Small intestine (tissue), 16 donors: ENCODE data around the gene TBC1D19. TPM values are rescaled to one million over a fixed set of nuclear protein-coding genes. Genes with fewer than 3 reads are reported as not detected.
"Not testable (repeated sequence)": the region's sequence is repeated elsewhere in the genome, so short reads cannot be mapped to it uniquely, and the experiment has no call there.

Source experiments
- DNase-seq, 2 donors: peaks; one replicate each; pipeline versions ENCODE4 v3.0.0 to v3.0.0-alpha.2; 2013
- FAIRE-seq: peaks from 2 replicates; lab custom pipeline; 2012; peaks lifted over from hg19 to GRCh38; lab: Jason Lieb, UNC
- H3K27ac ChIP-seq, 3 donors: one replicate each; pipeline ENCODE4 v1.5.1; 2013; ENCODE audit warnings: low read length in 2 of 3, mild to moderate bottlenecking in 2 of 3, control low read depth in 1 of 3, inconsistent platforms in 1 of 3, low read depth in 1 of 3, moderate library complexity in 1 of 3
- H3K27me3 ChIP-seq, 3 donors: one replicate each; pipeline ENCODE4 v1.6.1; 2013; ENCODE audit warnings: low read length in 3 of 3, inconsistent platforms in 1 of 3; ENCODE audit not compliant: control insufficient read depth in 3 of 3, insufficient read depth in 3 of 3
- H3K36me3 ChIP-seq, 3 donors: one replicate each; pipeline ENCODE4 v1.6.1; 2013; ENCODE audit warnings: low read length in 3 of 3, inconsistent platforms in 1 of 3, low read depth in 1 of 3, mild to moderate bottlenecking in 1 of 3, moderate library complexity in 1 of 3; ENCODE audit not compliant: control insufficient read depth in 3 of 3, insufficient read depth in 2 of 3
- H3K4me1 ChIP-seq, 3 donors: one replicate each; pipeline ENCODE4 v1.6.1; 2013; ENCODE audit warnings: low read length in 2 of 3, inconsistent platforms in 1 of 3, low read depth in 1 of 3, mild to moderate bottlenecking in 1 of 3, moderate library complexity in 1 of 3; ENCODE audit not compliant: control insufficient read depth in 3 of 3, insufficient read depth in 2 of 3
- H3K4me3 ChIP-seq, 3 donors: one replicate each; pipeline ENCODE4 v1.5.1; 2013; ENCODE audit warnings: low read length in 3 of 3, control low read depth in 1 of 3, inconsistent platforms in 1 of 3, low read depth in 1 of 3, mild to moderate bottlenecking in 1 of 3, moderate library complexity in 1 of 3
- H3K9me3 ChIP-seq, 2 donors: one replicate each; pipeline ENCODE4 v1.6.1; 2013; ENCODE audit warnings: low read depth in 1 of 2, low read length in 1 of 2; ENCODE audit not compliant: control insufficient read depth in 2 of 2, insufficient read depth in 1 of 2
- WGBS, 3 donors: extraction: QIAGEN DNeasy Blood & Tissue Kit; methylation state at CpG; one replicate each; pipeline ENCODE4 v1.1.7; 2013; 5-methylcytosine and 5-hydroxymethylcytosine counted together
- long read RNA-seq, 10 donors: transcript quantifications; one replicate each; lab custom pipeline, GENCODE V29; 2026
- polyA plus RNA-seq, 4 donors: library from polyadenylated mRNA; stranded (reverse) in 3 of 4; unstranded in 1 of 4; fragments of 200-250 nt in 3 of 4; fragments of 120-200 nt in 1 of 4; gene quantifications; one replicate each; pipeline versions ENCODE4 v1.2.1 to v1.2.3, GENCODE V29; 2013
- donor health status: healthy with polysubstance abuse.
- donor health status: control.
- donor health status: control.
- donor health status: Bipolar disorder and iron deficiency.
- donor health status: healthy.

The TBC1D19 gene, protein sequence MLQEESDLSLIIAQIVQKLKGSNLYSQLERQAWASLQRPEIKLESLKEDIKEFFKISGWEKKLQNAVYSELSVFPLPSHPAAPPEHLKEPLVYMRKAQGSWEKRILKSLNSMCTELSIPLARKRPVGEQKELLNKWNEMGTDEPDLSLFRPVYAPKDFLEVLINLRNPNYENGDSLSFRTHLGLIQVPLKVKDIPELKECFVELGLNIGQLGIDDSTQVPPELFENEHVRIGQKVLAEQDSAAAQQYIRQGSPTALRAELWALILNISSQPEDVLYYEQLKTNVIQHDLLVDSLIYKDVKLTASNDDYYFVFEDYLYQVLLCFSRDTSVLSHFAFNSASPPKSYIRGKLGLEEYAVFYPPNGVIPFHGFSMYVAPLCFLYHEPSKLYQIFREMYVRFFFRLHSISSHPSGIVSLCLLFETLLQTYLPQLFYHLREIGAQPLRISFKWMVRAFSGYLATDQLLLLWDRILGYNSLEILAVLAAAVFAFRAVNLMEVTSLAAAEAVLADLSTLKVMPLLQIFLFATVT
- polyA plus RNA-seq: 1 to 10 TPM in 3 of 4 donors, not detected in 1; 1.1 to 7.4 (median 2.1) TPM
- long read RNA-seq, donor 1, partial matches to known transcripts: 0 of 1 reads
- long read RNA-seq, donor 1, other reads (novel, unspliced or antisense): 0 of 1 reads
- long read RNA-seq, donor 2: 0 reads
- long read RNA-seq, donor 3, partial matches to known transcripts: 0 of 1 reads
- long read RNA-seq, donor 3, other reads (novel, unspliced or antisense): 0 of 1 reads
- long read RNA-seq, donor 4: 0 reads
- long read RNA-seq, donor 5: 0 reads
- long read RNA-seq, donor 6: 0 reads
- long read RNA-seq, donor 7: 0 reads
- long read RNA-seq, donor 8: 0 reads
- long read RNA-seq, donor 9: 0 reads
- long read RNA-seq, donor 10: 0 reads

DNA sequence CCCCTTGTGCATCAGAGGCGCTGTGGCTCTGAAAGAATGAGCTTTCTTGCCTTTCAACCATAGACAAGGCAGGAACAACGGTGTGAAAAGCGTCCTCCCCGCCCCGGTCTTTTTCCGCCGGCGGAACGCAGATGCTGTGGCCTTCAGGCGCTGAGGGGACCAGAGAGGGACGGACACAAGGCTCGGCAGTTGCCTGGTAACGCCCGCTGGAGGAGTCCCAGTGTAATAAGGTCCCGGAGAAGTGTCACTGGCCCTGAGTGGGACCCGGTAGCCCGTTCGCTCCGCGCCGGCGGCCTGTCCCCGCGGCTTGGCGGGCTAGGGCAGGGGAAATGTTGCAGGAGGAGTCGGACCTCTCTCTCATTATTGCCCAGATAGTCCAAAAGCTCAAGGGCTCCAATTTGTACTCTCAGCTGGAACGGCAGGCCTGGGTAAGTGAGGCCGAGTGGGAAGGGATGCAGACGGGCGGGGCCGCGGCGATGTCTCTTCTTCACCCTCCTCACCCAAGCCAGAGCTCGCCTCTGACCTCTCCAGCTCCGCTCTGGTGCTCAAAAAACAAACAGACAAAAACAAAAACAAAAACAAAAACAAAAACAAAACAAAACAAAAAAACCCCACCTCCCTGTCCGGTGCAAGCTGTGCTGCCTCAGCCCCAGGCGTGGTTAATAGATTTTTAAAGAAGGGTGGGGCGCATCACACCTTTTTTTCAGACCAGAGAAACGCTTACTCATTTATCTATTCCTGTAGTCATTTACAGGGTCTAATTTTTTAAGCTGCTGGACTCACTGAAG lies at the start of gene TBC1D19:
TBC1D19 (plus strand) TSS at position 220 of the 788 bp plus-strand sequence; CDS start at position 330, 110 bp downstream.
- 0 to 1% (median 0%) methylated on average over 33 to 39 of the region's 39 CpGs for WGBS, 3 donors
- no peak for FAIRE-seq
- H3K4me3 ChIP-seq: peak within 1 kb of the TSS; percentile 66 to 91 (median 85)

DNA sequence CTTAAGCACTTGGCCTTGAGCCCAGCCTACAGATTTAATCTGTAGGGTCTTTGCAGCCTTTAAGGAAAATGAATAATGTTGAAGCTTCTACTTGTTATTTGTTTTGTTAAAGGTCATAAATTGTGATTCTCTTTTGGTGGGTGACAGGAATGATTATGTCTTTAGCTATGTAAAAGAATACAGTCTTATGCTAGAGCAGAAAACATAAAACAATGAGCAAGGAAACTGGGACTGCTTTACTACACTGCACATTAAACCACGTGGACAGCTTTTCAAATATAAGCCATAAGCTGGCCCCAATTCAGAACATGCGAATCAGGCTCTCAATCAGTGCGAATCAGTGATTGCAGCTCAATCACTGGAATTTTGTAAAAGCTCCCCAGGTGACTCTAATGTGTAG lies 40.9 kb upstream of the TBC1D19 start:
- H3K4me1 ChIP-seq: no peaks in the 10 kb centered on the region
- no peaks in the 10 kb centered on the region for H3K9me3 ChIP-seq
- H3K36me3 ChIP-seq: no peaks in the 10 kb centered on the region
- no peak overlapping the region for H3K4me3 ChIP-seq
- FAIRE-seq (no peak), DNase-seq (no peak)
- H3K27me3 ChIP-seq: no peaks in the 10 kb centered on the region
- no peak overlapping the region for H3K27ac ChIP-seq
- 58 to 66% (median 59%) methylated on average over 3 of the region's 3 CpGs for WGBS, 3 donors

More for the DNA sequence above, at the start of gene TBC1D19:
- DNase-seq: peak; percentile 92
- H3K4me1 ChIP-seq: peaks cover 0 to 3% (median 0%) of the 10 kb centered on the region in 3 donors
- H3K27ac ChIP-seq: peak within 1 kb of the TSS; percentile 60 to 87 (median 74)
- no peaks in the 10 kb centered on the region for H3K36me3 ChIP-seq
- no peaks in the 10 kb centered on the region for H3K9me3 ChIP-seq
- H3K27me3 ChIP-seq: no peaks in the 10 kb centered on the region

DNA sequence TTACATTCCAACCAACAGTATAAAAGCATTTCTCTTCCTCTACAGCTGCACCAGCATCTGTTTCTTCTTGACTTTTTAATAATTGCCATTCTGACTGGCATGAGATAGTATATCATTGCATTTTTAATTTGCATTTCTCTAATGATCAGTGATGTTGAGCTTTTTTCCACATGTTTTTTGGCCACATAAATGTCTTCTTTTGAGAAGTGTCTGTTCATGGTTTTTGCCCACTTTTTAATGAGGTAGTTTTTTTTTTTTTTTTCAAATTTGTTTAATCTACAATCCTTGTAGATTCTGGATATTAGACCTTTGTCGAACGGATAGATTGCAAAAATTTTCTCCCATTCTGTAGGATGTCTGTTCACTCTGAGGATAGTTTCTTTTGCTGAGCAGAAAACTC lies 39.5 kb upstream of the TBC1D19 start:
- Histone ChIP-seq H3K36me3 (no peaks in the 10 kb centered on the region), H3K4me1 (no peaks in the 10 kb centered on the region), H3K27me3 (no peaks in the 10 kb centered on the region), H3K9me3 (no peaks in the 10 kb centered on the region), H3K4me3 (no peak overlapping the region), H3K27ac (no peak overlapping the region)
- WGBS, 3 donors: 86 to 99% (median 96%) methylated on average over 2 of the region's 2 CpGs
- DNase-seq (no peak), FAIRE-seq (no peak)

DNA sequence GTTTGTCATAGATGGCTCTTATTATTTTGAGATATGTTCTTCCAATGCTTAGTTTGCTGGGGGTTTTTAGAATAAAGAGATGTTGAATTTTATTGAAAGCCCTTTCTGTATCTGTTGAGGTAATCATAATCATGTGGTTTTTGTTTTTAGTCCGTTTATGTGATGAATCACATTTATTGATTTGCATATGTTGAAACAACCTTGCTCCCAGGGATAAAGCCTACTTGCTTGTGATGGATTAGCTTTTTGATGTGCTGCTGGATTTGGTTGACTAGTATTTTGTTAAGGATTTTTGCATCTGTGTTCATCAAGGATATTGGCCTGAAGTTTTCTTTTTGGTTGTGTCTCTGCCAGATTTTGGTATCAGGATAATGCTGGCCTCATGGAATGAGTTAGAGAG lies 35.5 kb upstream of the TBC1D19 start:
- not testable (repeated sequence) for H3K36me3 ChIP-seq, FAIRE-seq, H3K4me1 ChIP-seq, H3K4me3 ChIP-seq, H3K27me3 ChIP-seq, H3K27ac ChIP-seq, DNase-seq, H3K9me3 ChIP-seq
- WGBS, 3 donors: 26 to 60% (median 35%) methylated on average over 1 of the region's 1 CpG

DNA sequence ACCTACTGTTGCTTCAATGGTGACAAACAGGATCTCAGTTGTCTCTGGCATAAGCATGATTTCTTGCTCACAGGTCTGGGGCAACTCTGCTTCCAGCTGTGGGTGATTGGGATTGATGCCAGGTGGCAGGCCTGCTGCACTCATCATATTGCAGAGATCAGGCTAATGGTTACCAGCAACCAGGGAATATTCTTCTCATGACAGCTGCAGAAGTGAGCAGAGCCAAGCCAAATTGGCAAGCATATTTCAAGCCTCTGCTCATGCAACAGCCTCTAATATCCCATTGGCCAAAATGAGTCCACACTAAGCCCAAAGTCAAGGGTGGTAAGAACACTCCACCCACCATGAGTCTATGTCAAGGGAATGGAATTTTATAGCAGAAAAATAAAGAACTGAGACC lies 26.7 kb upstream of the TBC1D19 start:
- H3K4me1 ChIP-seq: no peaks in the 10 kb centered on the region
- FAIRE-seq (no peak), DNase-seq (no peak)
- H3K36me3 ChIP-seq: no peaks in the 10 kb centered on the region
- H3K4me3 ChIP-seq: no peak overlapping the region
- H3K27ac ChIP-seq: no peak overlapping the region
- H3K27me3 ChIP-seq: no peaks in the 10 kb centered on the region
- H3K9me3 ChIP-seq: peaks cover 0 to 2% of the 10 kb centered on the region in 2 donors

DNA sequence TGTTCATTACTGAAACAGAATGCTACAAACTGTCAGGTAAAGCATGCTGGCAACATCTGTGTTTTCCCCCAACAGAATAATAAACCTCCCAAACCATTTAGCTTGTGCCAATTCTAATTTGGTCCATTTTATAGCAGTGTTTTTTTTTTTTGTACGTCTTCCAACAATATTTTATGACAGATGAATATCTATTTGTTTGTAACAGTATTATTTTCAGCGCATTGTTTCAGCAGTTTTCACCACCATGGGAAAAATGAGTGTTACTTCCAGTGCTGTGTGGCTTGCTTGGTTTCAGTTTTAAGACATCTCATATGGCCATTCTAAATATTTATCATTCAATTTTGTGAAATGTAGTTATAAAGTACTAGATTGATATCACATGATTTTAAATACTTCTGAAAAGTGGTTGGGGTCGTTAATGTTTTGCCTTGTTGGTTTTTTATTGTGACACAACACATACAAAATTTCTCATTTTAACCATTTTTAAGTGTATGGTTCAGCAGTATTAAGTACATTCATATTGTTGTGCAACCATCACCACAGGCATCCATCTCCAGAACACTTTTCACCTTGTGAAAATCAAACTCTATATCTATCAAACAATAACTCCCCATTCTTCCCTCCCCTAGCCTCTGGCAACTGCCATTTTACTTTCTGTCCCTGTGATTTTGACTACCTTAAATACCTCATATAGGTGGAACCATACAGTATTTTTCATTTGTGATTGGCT lies 25.6 kb upstream of the TBC1D19 start:
- FAIRE-seq (no peak), DNase-seq (no peak)
- H3K27me3 ChIP-seq: no peaks in the 10 kb centered on the region

DNA sequence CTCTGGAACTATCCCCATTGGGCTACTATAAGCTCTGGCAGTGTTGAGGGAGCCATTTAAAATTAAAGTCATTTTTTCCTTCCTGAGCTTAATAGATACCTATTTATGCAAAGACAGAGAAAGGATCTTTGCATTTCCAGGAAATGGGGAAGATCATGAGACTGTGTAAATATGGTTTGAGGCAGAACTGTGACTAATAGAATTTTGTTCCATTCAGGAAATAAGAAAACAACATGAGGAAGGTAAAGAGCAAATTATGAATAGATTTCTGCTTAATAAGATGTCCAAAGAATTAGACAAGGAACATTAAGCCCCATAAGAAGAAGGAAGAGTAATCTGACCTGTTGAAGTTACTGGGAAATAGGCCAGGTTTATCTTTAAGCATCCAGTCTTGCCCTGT lies 17.8 kb upstream of the TBC1D19 start:
- no peak overlapping the region for H3K4me3 ChIP-seq
- no peaks in the 10 kb centered on the region for H3K36me3 ChIP-seq
- no peak for DNase-seq
- no peaks in the 10 kb centered on the region for H3K27me3 ChIP-seq
- H3K27ac ChIP-seq: no peak overlapping the region
- no peaks in the 10 kb centered on the region for H3K9me3 ChIP-seq
- FAIRE-seq: no peak
- no peaks in the 10 kb centered on the region for H3K4me1 ChIP-seq

More for the DNA sequence above, 25.6 kb upstream of the TBC1D19 start:
- Histone ChIP-seq H3K4me3 (no peak overlapping the region), H3K4me1 (no peaks in the 10 kb centered on the region), H3K9me3 (peaks cover 0 to 2% of the 10 kb centered on the region in 2 donors), H3K36me3 (no peaks in the 10 kb centered on the region), H3K27ac (no peak overlapping the region)
- WGBS, 3 donors: 57 to 67% (median 65%) methylated on average over 3 of the region's 3 CpGs
